KMS-11 (cell line): ENCODE data around the gene PRDX6.

ENCODE experiments used
- H2AFZ ChIP-seq: fragments of 200-600 bp; sonication (generic); 2 replicates; pipeline ENCODE4 v1.6.1; 2016; ENCODE audit warnings: antibody characterized with exemption, mixed run types, low read depth
- H3K27ac ChIP-seq: fragments of 200-600 bp; sonication (generic); 2 replicates; pipeline ENCODE4 v1.6.1; 2016; ENCODE audit warnings: mild to moderate bottlenecking, mixed run types
- H3K27me3 ChIP-seq: fragments of 200-600 bp; sonication (generic); 2 replicates; pipeline ENCODE4 v1.6.1; 2017; ENCODE audit warnings: mild to moderate bottlenecking, low read depth, mixed run types, moderate library complexity; ENCODE audit not compliant: insufficient read depth
- H3K36me3 ChIP-seq: fragments of 200-600 bp; sonication (generic); 2 replicates; pipeline ENCODE4 v1.6.1; 2017; ENCODE audit warnings: mild to moderate bottlenecking, mixed run types; ENCODE audit not compliant: insufficient read depth
- H3K4me1 ChIP-seq: fragments of 200-600 bp; sonication (generic); 2 replicates; pipeline ENCODE4 v1.6.1; 2016; ENCODE audit warnings: mild to moderate bottlenecking, low read depth, mixed run types; ENCODE audit not compliant: poor library complexity, severe bottlenecking
- H3K4me2 ChIP-seq: fragments of 200-600 bp; sonication (generic); 2 replicates; pipeline ENCODE4 v1.7.0; 2016; ENCODE audit warnings: mild to moderate bottlenecking, mixed run types
- H3K4me3 ChIP-seq: fragments of 200-600 bp; sonication (generic); IDR thresholded peaks from 2 replicates; pipeline ENCODE4 v1.6.1; 2017; ENCODE audit warnings: low read depth, low read length, mixed read lengths; ENCODE audit not compliant: insufficient read depth
- H3K79me2 ChIP-seq: fragments of 200-600 bp; sonication (generic); 2 replicates; pipeline ENCODE4 v1.6.1; 2016; ENCODE audit warnings: low read depth, mixed run types; ENCODE audit not compliant: insufficient read depth
- H3K9ac ChIP-seq: fragments of 200-600 bp; sonication (generic); 2 replicates; pipeline ENCODE4 v1.6.1; 2016; ENCODE audit warnings: mild to moderate bottlenecking, mixed run types
- H4K20me1 ChIP-seq: fragments of 200-600 bp; sonication (generic); 2 replicates; pipeline ENCODE4 v1.6.1; 2016; ENCODE audit warnings: mild to moderate bottlenecking, mixed run types; ENCODE audit not compliant: insufficient read depth
- TF ChIP-seq, protein P1 (sequence below): fragments of 200-600 bp; sonication (generic); conservative IDR thresholded peaks from 2 replicates; pipeline ENCODE4 v1.6.1; 2017; ENCODE audit warnings: low read depth, mild to moderate bottlenecking, antibody characterized with exemption, low read length, moderate library complexity, mixed read lengths

The PRDX6 gene

DNA sequence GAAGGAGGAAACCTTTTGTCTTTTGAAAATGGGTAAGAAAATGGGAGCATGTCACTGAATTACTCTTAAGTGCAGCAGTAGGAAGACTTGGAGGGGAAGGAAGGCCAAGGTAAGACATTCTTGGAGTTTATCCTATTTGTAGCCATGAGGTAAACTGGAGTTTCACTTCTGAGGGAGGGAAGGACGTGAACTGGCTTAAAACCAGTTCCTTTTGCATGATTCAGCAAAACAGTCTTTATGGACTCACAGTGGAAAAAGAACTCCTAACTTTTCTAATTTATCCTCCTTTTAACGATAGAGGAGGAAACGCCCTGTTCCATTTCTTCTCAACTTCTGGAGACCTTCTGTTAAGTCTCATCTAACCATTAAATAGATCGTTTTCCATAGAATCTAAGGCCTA, 2.5 kb downstream of the PRDX6 start:
- TF ChIP-seq, protein P1, sequence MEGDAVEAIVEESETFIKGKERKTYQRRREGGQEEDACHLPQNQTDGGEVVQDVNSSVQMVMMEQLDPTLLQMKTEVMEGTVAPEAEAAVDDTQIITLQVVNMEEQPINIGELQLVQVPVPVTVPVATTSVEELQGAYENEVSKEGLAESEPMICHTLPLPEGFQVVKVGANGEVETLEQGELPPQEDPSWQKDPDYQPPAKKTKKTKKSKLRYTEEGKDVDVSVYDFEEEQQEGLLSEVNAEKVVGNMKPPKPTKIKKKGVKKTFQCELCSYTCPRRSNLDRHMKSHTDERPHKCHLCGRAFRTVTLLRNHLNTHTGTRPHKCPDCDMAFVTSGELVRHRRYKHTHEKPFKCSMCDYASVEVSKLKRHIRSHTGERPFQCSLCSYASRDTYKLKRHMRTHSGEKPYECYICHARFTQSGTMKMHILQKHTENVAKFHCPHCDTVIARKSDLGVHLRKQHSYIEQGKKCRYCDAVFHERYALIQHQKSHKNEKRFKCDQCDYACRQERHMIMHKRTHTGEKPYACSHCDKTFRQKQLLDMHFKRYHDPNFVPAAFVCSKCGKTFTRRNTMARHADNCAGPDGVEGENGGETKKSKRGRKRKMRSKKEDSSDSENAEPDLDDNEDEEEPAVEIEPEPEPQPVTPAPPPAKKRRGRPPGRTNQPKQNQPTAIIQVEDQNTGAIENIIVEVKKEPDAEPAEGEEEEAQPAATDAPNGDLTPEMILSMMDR: no peak
- Histone ChIP-seq H3K9ac (no peak overlapping the region), H3K27ac (no peak overlapping the region), H4K20me1 (no peaks in the 10 kb centered on the region), H3K4me1 (peaks cover 29% of the 10 kb centered on the region), H3K4me2 (no peak overlapping the region), H3K4me3 (no peak overlapping the region), H3K36me3 (peaks cover 21% of the 10 kb centered on the region; the same call in 1 of the 2 replicates), H3K79me2 (peaks cover 15% of the 10 kb centered on the region; the same call in 1 of the 2 replicates), H3K27me3 (no peaks in the 10 kb centered on the region), H2AFZ (no peak overlapping the region)

DNA sequence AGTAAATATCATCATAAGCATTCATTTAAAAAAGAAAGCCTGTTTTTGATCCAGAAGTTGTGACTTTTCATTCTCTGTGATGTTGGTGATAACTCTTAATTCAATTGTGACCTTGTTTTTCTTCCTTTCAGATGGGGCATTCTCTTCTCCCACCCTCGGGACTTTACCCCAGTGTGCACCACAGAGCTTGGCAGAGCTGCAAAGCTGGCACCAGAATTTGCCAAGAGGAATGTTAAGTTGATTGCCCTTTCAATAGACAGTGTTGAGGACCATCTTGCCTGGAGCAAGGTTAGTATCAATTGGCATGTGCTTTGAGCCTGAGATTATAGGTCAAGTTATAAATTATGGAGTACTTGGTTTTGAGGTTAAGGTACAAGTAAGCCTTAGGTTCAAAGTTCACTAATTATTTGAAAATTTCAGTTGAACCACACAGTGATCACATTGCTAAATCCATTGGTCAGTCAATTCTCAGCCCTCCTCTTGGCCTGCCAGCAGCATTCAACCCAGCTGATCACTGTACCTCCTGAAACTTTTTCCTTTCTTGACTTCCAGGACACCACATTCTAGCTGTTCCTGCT, 4.1 kb downstream of the PRDX6 start:
- peaks cover 15% of the 10 kb centered on the region; the same call in 1 of the 2 replicates for H3K79me2 ChIP-seq
- H3K9ac ChIP-seq: no peak overlapping the region
- no peaks in the 10 kb centered on the region for H3K27me3 ChIP-seq
- peaks cover 18% of the 10 kb centered on the region for H3K4me1 ChIP-seq
- TF ChIP-seq, protein P1: no peak
- no peak overlapping the region for H2AFZ ChIP-seq
- no peak overlapping the region for H3K4me2 ChIP-seq
- no peak overlapping the region for H3K27ac ChIP-seq
- peaks cover 21% of the 10 kb centered on the region; the same call in 1 of the 2 replicates for H3K36me3 ChIP-seq
- H3K4me3 ChIP-seq: no peak overlapping the region
- no peaks in the 10 kb centered on the region for H4K20me1 ChIP-seq

DNA sequence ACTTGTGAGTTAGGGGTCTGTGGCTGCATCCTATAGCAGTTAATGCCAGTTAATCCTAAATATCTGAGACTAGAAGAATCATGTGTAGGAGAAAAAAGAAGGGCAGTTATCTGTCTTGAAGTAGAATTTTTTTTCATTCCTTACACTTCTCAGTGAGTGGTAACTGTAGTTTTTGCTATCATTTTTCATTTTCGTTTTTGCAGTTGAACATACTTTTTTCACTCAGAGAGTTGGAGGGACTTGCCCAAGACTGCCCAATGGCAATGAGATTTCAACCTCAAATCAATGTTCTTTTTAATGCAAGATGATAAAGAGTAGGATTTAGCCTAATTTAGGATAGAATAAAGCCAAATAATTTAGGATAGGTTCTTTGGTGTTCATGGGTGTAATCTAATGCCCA, 5.5 kb downstream of the PRDX6 start:
- H3K79me2 ChIP-seq: peaks cover 15% of the 10 kb centered on the region; the same call in 1 of the 2 replicates
- no peak overlapping the region for H3K27ac ChIP-seq
- no peak overlapping the region for H3K4me2 ChIP-seq
- peaks cover 17% of the 10 kb centered on the region for H3K4me1 ChIP-seq
- H3K4me3 ChIP-seq: no peak overlapping the region
- TF ChIP-seq, protein P1: no peak
- no peak overlapping the region for H3K9ac ChIP-seq
- no peaks in the 10 kb centered on the region for H3K27me3 ChIP-seq
- H3K36me3 ChIP-seq: peaks cover 26% of the 10 kb centered on the region; the same call in 1 of the 2 replicates
- no peak overlapping the region for H2AFZ ChIP-seq
- no peaks in the 10 kb centered on the region for H4K20me1 ChIP-seq

DNA sequence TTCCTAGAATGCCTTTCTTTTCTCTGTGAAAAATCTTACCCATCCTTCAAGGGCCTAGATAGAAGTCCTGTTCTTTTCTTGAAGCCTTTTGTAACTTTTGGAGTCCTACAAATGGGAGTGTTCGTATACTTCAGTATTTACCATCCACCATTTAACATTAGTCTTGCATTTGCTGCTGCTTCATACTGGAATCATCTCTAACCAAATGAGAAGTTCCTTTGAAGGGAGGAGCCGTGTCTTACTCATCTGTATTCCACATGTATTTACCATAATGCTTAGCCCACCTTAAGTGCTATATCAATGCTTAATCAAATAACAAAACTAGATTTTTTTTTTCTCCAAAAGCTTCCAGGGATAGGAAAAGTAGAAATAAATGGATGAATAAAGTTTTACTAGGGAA, 7.1 kb downstream of the PRDX6 start:
- H3K79me2 ChIP-seq: no peaks in the 10 kb centered on the region; the same call in 1 of the 2 replicates
- H3K4me1 ChIP-seq: peaks cover 5% of the 10 kb centered on the region
- H3K27me3 ChIP-seq: no peaks in the 10 kb centered on the region
- peaks cover 26% of the 10 kb centered on the region; the same call in 1 of the 2 replicates for H3K36me3 ChIP-seq
- no peak overlapping the region for H3K4me3 ChIP-seq
- H3K27ac ChIP-seq: no peak overlapping the region
- no peak overlapping the region for H3K9ac ChIP-seq
- H4K20me1 ChIP-seq: no peaks in the 10 kb centered on the region
- no peak overlapping the region for H2AFZ ChIP-seq
- TF ChIP-seq, protein P1: no peak
- H3K4me2 ChIP-seq: no peak overlapping the region
